COLO668 (cell line): ENCODE data around the gene CLMP.
"Not testable (repeated sequence)": the region's sequence is repeated elsewhere in the genome, so short reads cannot be mapped to it uniquely, and the experiment has no call there.

Experiments used
- DNase-seq: peaks from one replicate; lab custom pipeline; 2025; ENCODE audit not compliant: unreplicated experiment; lab: John Stamatoyannopoulos, UW

Gene CLMP

GRCh38 chr11:123218451-123218850, 23.4 kb upstream of the CLMP start:
- no peak for DNase-seq

DNA sequence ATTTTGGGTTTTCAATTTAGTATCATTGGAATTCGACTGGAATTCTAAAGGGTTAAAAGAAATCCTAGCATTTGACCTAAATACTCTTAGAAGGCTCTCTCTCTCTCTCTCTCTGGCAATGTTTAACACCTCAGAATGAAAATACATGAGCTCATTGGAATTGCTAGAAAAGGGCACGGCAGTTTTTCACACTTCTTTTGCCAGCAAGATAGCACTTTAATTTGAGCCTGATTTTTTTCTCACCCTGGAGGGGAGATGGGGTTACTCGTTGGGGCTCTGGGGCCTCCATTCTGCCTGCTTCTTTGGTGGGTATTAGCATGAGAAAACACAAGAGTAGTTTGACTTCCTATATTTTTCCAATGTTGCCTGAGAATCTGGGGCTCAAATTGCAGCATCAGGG, 22.8 kb upstream of the CLMP start:
- no peak for DNase-seq

- DNase-seq: no peak
Observed at GRCh38 chr11:123216249-123216648, 21.2 kb upstream of the CLMP start.

GRCh38 chr11:123214940-123215339, 19.9 kb upstream of the CLMP start:
- no peak for DNase-seq

DNA sequence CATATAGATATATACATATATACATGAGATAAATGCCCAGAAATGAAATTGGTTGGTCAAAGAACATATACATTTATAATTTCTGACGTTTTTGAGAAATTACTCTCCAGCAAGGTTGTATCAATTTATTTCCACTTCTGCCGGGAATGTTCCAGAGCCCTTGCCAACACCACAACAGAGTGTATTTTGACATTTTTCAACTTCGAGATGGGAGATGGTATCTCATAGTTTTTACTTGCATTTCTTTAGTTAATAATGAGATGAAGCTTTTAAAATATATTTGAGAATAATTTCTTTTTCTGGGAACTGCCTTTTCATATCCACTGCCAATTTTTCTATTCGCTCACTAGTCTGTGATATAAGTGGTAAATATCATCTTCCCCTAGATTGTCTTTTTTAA, 19.3 kb upstream of the CLMP start:
- DNase-seq: no peak

DNA sequence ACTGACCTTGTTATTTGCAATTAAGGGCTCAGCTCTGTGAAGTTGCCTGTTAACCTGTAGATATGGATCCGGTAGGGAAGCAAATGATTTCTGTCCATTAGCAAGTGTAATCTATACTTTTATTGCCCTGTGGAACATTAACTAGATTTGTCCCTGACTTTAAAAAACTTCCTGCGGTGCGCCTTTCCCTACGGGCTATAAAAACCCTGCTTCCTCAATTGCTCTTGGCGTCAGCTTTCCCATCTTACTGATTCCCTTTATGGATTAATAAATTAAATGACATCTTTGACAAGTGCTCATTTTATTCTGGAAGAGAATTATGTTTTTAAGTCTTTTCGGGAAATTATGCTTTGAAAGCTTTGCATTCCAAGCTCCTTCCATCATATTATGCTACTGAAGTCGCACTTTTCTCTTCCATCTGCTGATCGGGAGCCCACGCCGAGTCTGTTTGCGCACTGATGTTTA, 18.3 kb upstream of the CLMP start:
- no peak for DNase-seq

DNA sequence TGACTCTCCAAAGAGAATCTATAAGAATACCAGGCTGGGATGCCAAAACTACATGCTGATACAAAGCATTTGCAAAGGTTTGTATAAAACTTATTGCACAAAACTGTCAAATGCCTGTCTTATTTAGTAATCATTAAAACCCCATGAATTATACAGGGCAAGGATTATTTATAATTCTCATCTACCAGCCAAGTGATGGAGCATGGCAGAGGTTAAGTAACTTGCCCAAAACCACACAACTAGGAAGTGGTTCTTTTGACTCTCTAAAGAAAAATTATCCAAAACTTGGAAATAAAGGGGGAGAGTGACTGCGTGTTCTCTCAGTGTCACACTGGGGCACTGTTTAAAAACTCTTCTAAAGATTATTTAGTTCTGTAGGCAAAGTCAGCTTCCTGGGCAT, 17.4 kb upstream of the CLMP start:
- no peak for DNase-seq

DNA sequence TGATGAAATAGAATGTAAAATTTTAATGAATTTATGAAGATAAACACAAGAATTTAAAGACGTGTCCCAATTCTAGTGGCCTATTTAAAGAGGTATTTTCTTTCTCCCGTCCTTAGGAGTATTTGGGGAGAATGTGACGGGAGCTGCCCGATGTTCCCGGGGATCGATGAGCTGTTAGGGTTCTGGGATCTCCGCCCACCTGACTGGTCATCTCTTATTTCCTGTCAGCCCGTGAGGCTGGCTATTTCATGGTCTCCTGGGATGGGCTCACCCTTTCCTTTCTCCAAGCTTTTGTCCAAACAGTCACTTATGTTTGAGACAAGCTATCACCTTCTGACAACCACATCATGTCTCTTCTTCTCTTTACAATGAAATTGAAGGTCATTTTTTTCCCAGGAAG, 16.9 kb upstream of the CLMP start:
- DNase-seq: no peak

DNA sequence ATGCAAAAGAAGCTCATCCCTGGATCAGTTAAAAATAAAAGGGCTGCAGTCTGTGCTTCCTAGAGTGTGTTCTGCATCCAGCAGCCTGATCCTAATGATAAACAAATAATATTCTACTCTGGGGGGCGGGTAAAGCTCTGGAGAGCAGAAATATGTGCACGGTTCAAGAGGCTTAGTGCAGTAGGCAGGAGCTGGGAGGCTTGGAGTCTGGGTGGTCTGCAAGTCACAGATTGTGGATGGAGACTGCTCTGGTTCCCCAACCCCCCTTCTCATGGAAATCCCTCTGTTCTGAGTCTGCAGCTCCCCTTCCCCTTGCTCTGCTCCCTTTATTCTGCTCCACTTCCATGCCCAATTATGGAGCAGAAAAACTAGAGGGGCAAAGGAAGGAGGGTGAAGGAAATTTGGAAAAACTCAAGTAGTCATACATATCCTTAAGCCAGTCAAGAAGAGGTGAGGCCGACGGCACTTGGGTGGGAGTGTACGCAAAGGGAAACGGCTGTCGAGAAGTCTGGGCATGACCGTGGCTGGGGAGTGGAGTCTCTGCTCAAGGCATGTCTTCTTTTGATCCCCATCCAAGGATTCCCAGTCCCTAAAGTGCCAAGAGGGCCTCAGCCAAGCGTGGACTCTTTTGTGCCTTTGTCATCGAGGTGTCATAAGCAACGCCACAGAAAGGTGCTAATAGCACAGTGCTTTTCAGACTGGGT, 16.3 kb upstream of the CLMP start:
- DNase-seq: no peak

- no peak for DNase-seq
Observed at GRCh38 chr11:123209591-123209990, 14.5 kb upstream of the CLMP start.

GRCh38 chr11:123206791-123207434, 11.9 kb upstream of the CLMP start:
- no peak for DNase-seq

GRCh38 chr11:123206055-123206454, 11.0 kb upstream of the CLMP start:
- not testable (repeated sequence) for DNase-seq

GRCh38 chr11:123203934-123204333, 8.9 kb upstream of the CLMP start:
- no peak for DNase-seq

GRCh38 chr11:123203471-123203870, 8.4 kb upstream of the CLMP start:
- DNase-seq: no peak

DNA sequence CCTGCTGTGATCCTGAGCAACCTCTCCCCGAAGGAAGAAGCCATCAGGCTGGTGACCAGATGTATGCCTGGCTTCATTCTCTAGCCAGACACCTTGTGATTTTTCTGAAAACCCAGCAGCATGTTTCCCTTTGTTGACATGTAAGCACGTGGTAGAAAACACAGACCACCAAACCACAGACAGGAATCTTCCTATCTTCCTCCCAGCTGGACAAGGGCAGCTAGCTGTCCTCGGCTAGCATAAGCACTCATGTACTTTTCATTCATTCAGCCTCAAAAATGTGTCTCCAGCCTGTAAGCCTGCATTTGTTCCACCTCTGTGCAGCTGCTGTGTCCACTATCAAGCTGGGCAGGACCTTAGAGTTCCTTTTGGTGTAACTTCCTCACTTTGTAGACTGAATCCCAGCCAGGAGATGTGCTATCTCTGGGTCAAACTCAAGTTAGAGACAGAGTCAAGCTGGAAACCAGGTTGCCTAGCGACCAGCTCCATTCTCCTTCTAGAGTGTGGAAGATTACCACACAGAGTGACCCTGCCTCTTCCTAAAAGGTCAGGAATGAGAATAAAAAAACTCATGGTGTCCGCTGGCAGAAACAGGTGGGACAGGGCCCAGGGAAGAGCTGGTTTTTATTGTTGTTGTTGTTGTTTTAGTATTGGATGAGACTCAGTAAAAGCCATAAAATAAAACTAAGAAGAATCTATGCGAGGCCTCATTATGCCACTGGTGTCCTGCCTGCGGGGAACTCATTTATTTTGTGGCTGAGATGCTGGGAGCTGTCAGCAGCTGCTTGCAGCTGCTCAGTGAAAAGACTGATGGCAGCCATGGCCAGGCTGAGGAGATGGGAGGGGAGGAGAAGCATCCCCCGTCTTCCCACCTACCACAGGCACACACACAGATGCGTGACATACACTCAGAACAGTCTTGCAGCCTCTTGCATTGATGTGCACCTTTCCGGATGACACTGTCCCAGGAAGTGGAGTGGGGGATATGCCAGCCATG, 7.4 kb upstream of the CLMP start:
- no peak for DNase-seq

DNA sequence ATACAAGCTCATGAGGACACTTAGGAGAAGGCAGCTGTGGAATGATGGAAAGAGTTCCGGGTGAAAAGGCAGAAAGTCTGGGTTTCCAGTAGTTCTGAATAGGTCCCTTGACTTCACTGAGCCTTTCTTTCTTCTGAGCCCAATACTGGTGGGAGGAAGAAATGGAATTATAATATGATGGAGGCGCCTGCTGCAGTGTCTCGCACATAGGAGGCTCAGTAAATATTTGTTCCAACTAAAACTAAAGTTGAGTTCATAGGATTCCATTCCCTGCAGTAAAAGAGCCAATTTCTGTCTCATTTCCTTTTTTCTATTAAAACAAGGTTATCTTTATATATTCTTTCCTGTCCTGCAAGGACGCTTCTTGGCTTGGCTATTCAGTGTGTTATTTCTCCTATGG, 5.2 kb upstream of the CLMP start:
- DNase-seq: no peak

DNA sequence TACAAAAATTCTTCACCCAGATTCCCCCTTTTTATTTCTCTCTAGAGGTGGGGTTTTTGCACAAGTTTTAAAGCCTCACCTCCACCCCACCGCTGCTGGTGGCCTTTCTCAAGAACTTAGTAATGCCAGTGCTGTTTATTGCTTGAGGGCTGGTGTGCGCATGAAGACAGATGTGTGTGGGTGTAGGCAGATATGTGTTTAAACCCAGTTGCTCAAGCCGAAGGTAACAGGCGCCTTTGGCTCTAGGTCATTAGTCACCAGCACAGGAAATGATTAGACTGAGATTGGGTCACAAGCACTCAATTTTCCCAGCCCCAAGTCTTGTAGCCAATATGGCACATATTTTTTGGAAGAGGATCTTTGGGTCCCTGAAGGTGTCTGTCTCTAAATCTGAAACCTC, 2.7 kb upstream of the CLMP start:
- no peak for DNase-seq

GRCh38 chr11:123196060-123196714, 1.1 kb upstream of the CLMP start:
- no peak for DNase-seq

GRCh38 chr11:123194337-123195187, 486 bp downstream of the CLMP start:
- no peak for DNase-seq

DNA sequence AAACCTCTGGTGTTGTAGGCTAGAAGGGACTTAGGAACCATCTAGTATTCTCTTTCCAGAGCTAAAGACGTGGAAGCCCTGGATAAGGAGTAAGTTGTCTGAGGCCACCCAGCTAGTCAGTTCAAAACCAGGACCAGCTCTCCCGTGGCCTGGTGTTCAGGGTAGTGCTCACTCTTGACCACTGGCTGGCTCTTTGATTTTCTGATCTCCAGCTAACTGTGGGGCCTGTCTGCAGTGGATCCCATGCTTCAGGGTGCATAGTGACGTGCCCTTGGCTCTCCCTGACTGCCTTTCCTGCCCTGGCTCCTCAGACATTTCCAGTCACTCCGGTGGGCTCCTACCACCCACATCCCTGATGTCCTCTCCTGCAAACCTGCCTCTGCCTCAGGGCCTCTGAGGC, 1.3 kb downstream of the CLMP start:
- DNase-seq: no peak
